ENCODE measurements around the gene KDM1A.

DNA sequence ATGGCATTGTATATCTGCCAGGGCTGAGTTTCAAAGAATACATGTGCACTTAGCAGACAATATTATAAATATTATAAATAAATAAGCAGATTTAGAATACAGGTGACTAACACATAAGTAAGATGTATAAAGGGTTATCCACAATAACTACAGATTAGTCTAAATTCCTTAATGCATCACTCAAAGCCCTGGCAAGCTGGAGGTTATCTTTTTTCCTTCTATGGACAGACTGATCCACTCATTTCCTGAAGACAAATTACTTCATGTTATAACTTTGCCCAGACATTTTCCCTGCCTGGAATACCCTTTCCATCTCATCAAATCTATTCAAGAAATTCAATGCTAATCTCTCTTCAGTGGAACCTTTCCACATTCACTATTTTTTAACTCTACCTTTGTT, 110.6 kb downstream of the KDM1A start:
- TF ChIP-seq TAF1 (IDR thresholded peaks at IDR 0.05; ENCODE audit: low read depth, low read length) = no peak
- TF ChIP-seq POLR2A (IDR thresholded peaks at IDR 0.05; ENCODE audit: low read depth, low read length) = no peak
- TF ChIP-seq POU2F2 (IDR thresholded peaks at IDR 0.05; ENCODE audit: low read depth, low read length) = no peak
- TF ChIP-seq POLR2AphosphoS5 (IDR thresholded peaks at IDR 0.05; ENCODE audit: low read depth, low read length) = no peak
- TF ChIP-seq PAX5 (IDR thresholded peaks at IDR 0.05; ENCODE audit: insufficient read depth, low read length, severe bottlenecking) = no peak
- TF ChIP-seq SPI1 (IDR thresholded peaks at IDR 0.05; ENCODE audit: low read depth, low read length) = no peak

Measured in GM12891 (cell line).